Measurements from ENCODE around the gene ATP10B. TPM values are rescaled to one million over a fixed set of nuclear protein-coding genes. Genes with fewer than 3 reads are reported as not detected.
"Not testable (repeated sequence)": the region's sequence is repeated elsewhere in the genome, so short reads cannot be mapped to it uniquely, and the experiment has no call there.

ATP10B gene, protein sequence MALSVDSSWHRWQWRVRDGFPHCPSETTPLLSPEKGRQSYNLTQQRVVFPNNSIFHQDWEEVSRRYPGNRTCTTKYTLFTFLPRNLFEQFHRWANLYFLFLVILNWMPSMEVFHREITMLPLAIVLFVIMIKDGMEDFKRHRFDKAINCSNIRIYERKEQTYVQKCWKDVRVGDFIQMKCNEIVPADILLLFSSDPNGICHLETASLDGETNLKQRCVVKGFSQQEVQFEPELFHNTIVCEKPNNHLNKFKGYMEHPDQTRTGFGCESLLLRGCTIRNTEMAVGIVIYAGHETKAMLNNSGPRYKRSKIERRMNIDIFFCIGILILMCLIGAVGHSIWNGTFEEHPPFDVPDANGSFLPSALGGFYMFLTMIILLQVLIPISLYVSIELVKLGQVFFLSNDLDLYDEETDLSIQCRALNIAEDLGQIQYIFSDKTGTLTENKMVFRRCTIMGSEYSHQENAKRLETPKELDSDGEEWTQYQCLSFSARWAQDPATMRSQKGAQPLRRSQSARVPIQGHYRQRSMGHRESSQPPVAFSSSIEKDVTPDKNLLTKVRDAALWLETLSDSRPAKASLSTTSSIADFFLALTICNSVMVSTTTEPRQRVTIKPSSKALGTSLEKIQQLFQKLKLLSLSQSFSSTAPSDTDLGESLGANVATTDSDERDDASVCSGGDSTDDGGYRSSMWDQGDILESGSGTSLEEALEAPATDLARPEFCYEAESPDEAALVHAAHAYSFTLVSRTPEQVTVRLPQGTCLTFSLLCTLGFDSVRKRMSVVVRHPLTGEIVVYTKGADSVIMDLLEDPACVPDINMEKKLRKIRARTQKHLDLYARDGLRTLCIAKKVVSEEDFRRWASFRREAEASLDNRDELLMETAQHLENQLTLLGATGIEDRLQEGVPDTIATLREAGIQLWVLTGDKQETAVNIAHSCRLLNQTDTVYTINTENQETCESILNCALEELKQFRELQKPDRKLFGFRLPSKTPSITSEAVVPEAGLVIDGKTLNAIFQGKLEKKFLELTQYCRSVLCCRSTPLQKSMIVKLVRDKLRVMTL (N-terminal part only)
- total RNA-seq (2014; rRNA removed; shearing (Covaris generic); ENCODE audit: low replicate concordance) = not detected in 2 replicates

DNA sequence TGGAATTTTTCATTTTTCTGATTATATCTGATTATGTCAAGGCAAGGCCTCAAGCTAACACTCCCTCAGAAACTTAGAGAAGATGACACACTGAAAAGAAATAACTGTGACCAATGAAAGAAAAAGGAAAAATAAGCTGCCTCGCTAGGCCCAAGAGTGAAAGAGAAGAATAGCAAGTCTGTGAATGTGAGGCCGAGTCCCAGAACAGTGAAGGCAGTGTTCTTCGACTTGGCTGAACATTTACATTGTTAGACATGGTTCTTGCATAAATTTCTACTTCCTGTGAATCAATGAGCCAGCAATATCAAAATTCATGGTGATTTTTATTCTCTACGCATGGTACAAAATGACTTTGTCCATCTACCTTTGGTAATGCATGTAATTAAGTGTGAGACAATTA, at the start of gene ATP10B:
Gene ATP10B (minus strand): TSS at position 163 of the 400 bp plus-strand sequence. CDS start 164,137 bp downstream, outside the sequence.
- no peak within 1 kb of the TSS for H3K4me3 ChIP-seq
- no peaks in the 10 kb centered on the region for H3K36me3 ChIP-seq
- no peaks in the 10 kb centered on the region for H3K9me3 ChIP-seq
- peaks cover 6% of the 10 kb centered on the region for H3K27me3 ChIP-seq
- no peak for DNase-seq

DNA sequence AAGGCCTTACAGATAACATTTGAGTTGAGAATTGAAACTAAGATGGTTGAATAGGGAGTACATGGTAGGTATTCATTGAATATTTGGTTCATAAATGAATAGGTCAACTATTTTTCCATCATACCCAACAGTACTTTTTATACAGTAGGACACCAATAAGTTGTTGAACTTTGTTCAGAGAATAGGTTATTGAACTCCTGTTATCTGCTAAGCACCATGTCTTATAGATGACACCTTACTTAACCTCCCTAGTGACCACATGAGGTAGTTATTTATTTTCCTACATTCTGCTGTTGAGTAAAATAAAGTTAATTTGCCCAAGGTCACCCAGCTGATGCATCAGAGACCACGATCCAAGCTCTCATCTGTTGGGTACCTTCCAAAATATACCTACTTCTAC, 49.6 kb upstream of the ATP10B start:
- Histone ChIP-seq H3K4me3 (no peak overlapping the region), H3K9me3 (no peaks in the 10 kb centered on the region), H3K36me3 (no peaks in the 10 kb centered on the region), H3K27me3 (no peaks in the 10 kb centered on the region; the same call in 1 of the 2 replicates)
- no peak for DNase-seq

DNA sequence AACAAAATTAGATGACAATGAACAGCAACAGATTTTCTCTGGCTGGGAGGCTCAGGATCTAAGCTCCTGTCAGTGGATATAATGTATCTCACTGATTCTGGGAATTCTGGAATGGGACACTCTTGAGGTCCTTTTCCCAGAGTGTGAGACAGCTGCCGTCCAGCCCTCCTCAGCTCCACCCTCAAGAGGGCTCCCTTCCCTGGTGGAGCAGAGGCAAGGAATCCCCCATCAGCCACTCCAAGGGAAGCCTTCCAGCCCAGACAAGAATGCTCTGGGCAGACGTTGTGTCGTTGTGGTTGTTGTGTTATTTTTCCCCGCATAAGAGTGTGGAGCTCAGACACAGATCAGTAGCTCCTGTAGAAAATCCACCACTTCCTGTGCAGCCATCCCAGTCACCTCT, 47.7 kb upstream of the ATP10B start:
- DNase-seq = no peak
- Histone ChIP-seq H3K36me3 (no peaks in the 10 kb centered on the region), H3K9me3 (no peaks in the 10 kb centered on the region), H3K4me3 (no peak overlapping the region), H3K27me3 (no peaks in the 10 kb centered on the region)

DNA sequence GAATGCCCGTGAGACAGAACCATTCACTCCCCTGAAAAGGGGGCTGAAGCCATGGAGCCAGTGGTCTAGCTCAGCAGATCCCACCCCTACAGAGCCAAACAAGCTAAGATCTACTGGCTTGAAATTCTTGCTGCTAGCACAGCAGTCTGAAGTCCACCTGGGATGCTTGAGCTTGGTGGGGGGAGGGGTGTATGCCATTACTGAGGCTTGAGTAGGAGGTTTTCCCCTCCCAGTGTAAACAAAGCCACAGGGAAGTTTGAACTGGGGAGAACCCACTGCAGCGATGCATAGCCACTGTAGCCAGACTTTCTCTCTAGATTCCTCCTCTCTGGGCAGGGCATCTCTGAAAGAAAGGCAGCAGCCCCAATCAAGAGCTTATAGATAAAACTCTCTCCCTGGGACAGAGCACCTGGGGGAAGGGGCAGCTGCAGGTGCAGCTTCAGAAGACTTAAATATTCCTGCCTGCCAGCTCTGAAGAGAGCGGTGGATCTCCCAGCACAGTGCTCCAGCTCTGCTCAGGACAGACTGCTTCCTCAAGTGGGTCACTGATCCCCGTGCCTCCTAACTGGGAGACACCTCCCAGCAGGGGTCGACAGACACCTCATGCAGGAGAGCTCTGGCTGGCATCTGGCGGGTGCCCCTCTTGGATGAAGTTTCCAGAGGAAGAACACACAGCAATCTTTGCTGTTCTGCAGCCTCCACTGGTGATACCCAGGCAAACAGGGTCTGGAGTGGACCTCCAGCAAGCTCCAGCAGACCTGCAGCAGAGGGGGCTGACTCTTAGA, 41.4 kb upstream of the ATP10B start:
- DNase-seq, H3K4me3 ChIP-seq, H3K27me3 ChIP-seq, H3K36me3 ChIP-seq, H3K9me3 ChIP-seq: not testable (repeated sequence)

DNA sequence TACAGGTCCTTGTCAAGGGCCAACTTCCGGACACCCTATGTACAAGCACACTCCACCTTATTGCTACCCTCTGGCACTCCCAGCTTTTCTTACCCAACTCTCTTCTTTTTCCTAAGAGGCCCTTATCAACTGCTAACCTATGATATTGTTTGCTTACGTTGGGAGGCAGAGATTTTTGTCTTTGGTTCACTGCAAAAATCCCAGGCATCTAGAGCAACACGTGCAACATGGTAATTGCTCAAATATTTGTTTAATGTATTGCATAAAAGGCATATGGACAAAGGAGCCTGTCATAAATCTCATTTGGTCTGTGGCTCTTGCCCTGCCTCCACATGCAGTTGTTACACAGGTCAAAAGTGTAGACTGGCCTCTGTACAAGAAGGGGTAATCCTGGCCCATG, 35.8 kb upstream of the ATP10B start:
- H3K36me3 ChIP-seq = no peaks in the 10 kb centered on the region
- no peaks in the 10 kb centered on the region; the same call in none of the 2 replicates for H3K27me3 ChIP-seq
- no peaks in the 10 kb centered on the region for H3K9me3 ChIP-seq
- DNase-seq = no peak
- no peak overlapping the region for H3K4me3 ChIP-seq

DNA sequence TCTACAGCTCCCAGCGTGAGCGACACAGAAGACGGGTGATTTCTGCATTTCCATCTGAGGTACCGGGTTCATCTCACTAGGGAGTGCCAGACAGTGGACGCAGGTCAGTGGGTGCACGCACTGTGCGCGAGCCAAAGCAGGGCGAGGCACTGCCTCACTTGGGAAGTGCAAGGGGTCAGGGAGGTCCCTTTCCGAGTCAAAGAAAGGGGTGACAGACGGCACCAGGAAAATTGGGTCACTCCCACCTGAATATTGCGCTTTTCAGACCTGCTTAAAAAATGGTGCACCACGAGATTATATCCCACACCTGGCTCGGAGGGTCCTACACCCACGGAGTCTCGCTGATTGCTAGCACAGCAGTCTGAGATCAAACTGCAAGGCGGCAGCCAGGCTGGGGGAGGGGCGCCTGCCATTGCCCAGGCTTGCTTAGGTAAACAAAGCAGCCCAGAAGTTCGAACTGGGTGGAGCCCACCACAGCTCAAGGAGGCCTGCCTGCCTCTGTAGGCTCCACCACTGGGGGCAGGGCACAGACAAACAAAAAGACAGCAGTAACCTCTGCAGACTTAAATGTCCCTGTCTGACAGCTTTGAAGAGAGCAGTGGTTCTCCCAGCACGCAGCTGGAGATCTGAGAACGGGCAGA, 21.7 kb upstream of the ATP10B start:
- not testable (repeated sequence) for H3K9me3 ChIP-seq, DNase-seq, H3K27me3 ChIP-seq, H3K36me3 ChIP-seq, H3K4me3 ChIP-seq

DNA sequence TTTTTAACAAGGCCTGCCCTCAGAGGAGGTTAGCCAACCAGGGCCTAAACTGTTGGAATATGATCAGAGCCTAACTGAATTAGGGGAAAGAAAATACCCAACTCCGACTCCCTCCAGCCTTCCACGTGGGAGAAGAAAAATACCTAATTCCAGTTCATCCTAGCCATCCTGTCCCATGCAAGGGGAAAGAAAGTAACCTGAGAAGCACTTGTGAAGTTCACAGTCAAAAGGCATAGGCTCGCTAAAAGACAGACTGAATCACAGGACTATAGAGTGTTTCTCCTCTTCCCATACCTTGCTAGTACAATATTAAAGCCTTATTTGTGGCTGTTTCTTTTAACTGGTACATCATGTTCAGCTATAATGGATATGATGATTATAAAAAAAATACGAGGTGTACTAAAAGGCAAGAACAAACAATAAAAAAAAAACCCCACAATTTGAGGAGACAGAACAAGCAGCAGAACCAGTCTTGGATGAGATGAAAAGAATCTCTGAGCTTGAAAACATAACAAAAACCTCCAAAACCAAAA, 18.0 kb upstream of the ATP10B start:
- Histone ChIP-seq H3K27me3 (no peaks in the 10 kb centered on the region), H3K9me3 (no peaks in the 10 kb centered on the region), H3K4me3 (no peak overlapping the region), H3K36me3 (no peaks in the 10 kb centered on the region)
- DNase-seq = no peak

DNA sequence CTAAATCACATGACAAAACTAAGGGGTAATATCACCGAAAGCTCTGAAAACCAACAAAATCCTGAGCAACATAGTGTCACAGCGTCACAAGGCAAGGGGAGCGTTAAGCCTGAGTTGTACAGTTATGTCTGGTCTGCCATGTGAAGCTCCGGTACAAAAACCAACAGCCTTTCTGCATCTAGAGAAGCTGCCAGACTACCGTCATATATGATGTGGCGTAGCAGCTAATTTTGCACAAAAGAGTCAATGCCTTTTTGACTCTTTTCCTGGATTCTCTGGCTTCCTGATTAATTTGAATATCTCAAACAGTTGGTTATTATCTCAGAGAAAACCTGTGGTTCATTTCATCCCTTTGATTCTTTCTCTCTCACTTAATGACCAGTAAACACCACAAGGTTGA, 16.0 kb upstream of the ATP10B start:
- Histone ChIP-seq H3K27me3 (no peaks in the 10 kb centered on the region), H3K36me3 (no peaks in the 10 kb centered on the region), H3K4me3 (no peak overlapping the region), H3K9me3 (no peaks in the 10 kb centered on the region)
- DNase-seq = no peak

DNA sequence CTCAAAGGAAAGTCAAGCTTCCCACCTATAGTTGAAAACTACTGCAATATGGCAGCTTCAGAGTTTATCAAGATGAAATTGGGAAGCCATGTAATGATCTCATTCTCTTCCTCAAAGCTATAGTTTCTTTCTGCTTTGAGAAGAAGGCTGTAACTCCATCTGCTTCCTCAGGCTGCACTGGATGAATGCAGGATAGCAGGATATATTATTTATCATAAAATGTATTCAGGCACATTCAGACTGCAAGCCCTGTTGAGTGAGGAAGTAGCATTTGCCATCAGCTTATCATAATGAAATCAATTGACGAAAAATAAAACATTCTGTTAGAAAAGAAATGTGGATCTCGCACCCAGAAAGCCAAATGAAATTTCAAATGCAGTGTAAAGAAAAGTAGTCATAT, 560 bp downstream of the ATP10B start:
- no peaks in the 10 kb centered on the region for H3K9me3 ChIP-seq
- no peak for DNase-seq
- no peaks in the 10 kb centered on the region for H3K36me3 ChIP-seq
- H3K27me3 ChIP-seq = peaks cover 4% of the 10 kb centered on the region
- no peak overlapping the region for H3K4me3 ChIP-seq

DNA sequence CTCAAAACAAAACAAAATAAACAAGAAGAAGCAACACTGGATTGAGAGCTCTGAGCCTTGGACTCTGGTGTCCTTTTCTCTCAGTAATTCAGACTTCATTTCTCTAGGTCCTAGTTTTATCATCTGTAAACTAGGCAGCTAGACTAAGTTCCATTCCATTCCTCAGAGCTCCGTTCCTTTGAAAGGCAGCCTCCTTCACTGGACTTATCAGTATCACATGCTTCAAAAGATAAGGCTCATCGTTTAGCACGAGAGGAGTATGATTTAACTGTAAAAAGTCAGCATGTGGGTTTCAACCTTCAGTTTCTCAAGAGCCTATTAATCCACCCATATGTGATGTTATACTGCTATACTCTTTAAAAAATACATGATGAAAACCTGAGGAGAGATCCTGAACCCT, 1.6 kb downstream of the ATP10B start:
- H3K9me3 ChIP-seq = no peaks in the 10 kb centered on the region
- no peaks in the 10 kb centered on the region for H3K36me3 ChIP-seq
- H3K4me3 ChIP-seq = no peak overlapping the region
- peaks cover 4% of the 10 kb centered on the region for H3K27me3 ChIP-seq
- DNase-seq = no peak

DNA sequence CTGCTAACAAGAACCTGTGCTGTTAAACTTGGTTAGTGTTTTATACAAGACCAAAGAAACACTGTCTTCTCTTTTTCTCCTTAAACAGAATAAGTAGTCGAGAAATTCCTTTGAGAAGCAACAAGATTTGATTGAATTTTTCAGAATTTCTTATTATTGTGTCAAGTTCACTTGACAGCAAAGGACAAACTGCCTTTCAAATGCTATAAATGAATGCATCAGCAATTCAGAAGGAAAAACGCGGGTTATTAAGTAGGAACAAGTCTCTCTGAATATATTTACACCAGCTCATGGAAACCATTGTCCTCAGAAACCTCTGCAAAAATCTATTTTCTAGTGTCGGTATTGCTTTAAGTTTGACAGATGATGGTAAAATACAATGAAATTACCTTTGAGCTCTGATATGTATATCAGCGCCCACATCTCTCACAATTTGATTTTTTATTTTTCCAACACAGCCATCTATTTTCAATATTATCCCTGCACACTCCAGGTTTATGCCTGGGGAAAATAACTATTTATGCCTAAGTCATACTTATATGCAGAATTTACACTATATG, 4.4 kb downstream of the ATP10B start:
- H3K36me3 ChIP-seq = no peaks in the 10 kb centered on the region
- H3K27me3 ChIP-seq = peaks cover 4% of the 10 kb centered on the region
- DNase-seq = no peak
- no peak overlapping the region for H3K4me3 ChIP-seq
- H3K9me3 ChIP-seq = no peaks in the 10 kb centered on the region

DNA sequence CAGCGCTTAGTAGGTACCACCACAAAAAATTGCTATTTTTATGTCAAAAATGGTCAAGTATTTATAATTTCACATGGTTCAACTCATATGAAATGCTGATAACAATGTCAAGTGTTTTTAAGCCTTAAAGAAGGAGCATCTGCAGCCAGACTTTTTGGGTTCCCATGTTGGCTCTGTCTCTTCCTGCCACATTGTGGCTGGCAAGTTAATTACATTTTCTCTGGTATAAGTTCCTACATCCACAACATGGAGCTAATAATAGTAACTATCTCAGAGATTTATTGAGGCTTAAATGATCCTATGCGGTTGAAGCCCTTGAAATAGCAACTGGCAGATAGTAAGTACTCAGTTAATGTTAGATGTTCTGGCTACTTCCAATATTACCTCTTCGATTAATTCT, 5.4 kb downstream of the ATP10B start:
- Histone ChIP-seq H3K36me3 (no peaks in the 10 kb centered on the region), H3K9me3 (no peaks in the 10 kb centered on the region), H3K27me3 (peaks cover 4% of the 10 kb centered on the region), H3K4me3 (no peak overlapping the region)
- DNase-seq = no peak

DNA sequence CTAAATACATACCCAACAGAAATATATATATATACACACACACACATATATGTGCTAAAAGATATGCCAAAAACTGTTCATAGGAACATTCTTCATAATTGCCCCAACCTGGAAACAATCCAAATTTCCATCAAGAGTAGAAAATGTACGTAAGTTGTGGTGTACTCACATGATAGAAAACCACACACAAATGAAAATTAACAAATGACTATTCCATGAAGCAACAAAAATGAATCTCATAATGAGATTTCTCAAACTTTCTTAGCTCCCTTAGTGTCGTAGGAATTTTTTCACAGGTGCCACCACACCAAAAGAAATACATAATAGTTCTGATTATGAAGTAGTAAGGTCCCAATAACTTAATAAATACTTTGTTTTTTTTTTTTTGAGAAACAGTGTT, 7.8 kb downstream of the ATP10B start:
- no peaks in the 10 kb centered on the region for H3K9me3 ChIP-seq
- no peak overlapping the region for H3K4me3 ChIP-seq
- H3K36me3 ChIP-seq = no peaks in the 10 kb centered on the region
- no peak for DNase-seq
- peaks cover 2% of the 10 kb centered on the region for H3K27me3 ChIP-seq

DNA sequence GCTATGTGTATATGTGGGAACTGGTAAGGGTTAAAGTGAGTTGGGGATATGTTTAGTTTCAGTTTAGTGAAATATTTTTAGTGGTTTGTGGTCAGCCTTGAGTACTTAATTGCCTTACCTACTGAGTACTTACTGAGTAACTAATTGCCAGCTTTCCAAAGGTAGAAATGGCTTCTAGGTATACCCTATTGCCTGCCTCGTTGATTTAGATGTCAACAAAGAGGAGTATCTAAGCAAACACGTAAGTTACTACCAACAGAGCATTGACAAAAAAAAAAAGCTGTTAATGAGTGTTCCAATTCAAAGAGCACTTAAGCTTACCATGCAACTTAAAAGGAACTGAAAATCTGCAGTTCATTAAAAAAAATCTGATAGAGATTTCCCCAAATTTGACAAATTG, 8.8 kb downstream of the ATP10B start:
- Histone ChIP-seq H3K9me3 (no peaks in the 10 kb centered on the region), H3K36me3 (no peaks in the 10 kb centered on the region), H3K4me3 (no peak overlapping the region), H3K27me3 (peaks cover 2% of the 10 kb centered on the region; the same call in 1 of the 2 replicates)
- DNase-seq = no peak

DNA sequence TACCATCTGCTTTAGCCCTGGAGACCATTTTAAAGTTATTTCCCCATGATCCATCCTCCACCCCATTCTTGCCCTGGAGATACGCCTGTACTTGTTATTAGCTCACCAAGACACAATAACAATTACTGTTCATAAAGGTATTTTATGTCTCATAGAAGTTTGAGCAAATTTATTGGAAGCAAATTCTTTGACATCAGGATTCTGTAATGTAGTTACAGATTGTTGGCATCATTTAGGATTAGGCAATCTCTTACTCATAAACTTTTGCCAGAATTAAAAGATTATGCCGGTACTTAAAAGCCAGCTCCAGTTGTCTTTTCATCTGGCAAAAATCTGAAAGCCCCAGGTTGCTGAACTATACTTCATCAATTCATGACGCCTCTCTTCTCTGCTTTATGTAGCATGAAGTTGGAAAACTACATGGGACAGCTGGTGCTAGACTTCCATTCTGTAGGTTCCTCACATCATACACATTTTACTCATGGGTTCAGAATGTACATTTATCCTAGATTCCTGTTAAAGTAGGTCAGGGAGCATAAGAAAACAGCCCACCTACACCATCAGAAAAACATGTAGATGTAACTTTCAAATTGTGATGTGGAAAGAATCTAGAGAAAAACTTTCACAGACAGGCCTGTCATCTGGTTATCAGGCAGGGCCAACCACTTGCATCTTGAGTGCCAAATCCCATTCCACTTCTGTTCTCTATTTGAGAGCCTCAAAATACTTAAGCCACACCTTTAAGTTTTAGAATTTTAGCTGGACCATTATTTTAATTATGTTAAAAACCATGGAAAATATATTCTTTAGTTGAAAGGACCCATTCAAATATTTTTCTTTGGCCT, 14.0 kb downstream of the ATP10B start:
- Histone ChIP-seq H3K27me3 (no peaks in the 10 kb centered on the region), H3K4me3 (no peak overlapping the region), H3K9me3 (no peaks in the 10 kb centered on the region), H3K36me3 (no peaks in the 10 kb centered on the region)
- no peak for DNase-seq

Data from MG63 (cell line).